Measurements from ENCODE around the gene ZNF653.

Gene ZNF653

DNA sequence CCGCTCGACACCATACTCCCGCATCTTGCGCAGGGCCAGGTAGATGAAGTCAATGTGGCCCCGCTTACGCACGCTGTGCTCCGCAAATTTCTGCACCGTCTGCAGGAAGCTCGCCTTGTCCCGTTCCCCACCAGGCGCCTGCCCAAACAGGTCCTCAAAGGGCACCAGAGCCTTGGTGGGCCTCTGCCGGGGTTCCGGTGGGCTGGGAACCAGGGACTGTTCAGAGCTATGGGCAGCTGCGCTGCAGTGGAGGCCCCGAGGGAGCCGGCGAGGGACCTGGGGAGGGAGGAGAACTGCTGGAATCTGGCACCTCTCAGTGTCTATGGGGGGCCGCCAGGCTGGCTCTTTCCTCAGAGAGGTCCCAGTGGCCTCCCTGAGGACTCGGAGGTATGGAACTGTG is 8.3 kb upstream of the ZNF653 start:
- no peak overlapping the region for H3K4me3 ChIP-seq (replicated peaks; ENCODE audit: low read depth, low read length)
- TF ChIP-seq, protein P1, sequence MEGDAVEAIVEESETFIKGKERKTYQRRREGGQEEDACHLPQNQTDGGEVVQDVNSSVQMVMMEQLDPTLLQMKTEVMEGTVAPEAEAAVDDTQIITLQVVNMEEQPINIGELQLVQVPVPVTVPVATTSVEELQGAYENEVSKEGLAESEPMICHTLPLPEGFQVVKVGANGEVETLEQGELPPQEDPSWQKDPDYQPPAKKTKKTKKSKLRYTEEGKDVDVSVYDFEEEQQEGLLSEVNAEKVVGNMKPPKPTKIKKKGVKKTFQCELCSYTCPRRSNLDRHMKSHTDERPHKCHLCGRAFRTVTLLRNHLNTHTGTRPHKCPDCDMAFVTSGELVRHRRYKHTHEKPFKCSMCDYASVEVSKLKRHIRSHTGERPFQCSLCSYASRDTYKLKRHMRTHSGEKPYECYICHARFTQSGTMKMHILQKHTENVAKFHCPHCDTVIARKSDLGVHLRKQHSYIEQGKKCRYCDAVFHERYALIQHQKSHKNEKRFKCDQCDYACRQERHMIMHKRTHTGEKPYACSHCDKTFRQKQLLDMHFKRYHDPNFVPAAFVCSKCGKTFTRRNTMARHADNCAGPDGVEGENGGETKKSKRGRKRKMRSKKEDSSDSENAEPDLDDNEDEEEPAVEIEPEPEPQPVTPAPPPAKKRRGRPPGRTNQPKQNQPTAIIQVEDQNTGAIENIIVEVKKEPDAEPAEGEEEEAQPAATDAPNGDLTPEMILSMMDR (IDR thresholded peaks at IDR 0.05; ENCODE audit: low read depth, low read length, missing control alignments) = no peak

DNA sequence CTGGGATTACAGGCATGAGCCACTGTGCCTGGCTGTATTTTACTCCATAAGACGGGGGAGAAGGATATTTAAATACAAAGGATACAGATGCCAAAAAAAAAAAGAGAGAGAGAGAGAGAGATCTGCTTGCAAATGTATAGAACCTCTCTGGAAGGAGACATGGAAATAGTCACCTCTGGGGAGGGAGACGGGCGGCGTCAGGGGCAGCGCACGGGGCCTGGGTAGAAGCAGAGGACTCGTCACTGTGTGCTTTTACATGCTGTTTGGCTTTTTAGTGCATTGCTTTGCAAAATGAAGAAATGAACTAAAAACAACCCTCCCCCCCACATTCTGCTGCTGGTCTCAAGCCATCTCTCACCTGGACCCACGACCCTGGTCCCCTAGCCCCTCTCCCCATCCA is 4.8 kb upstream of the ZNF653 start:
- DNase-seq (ENCODE audit: extremely low read depth, low read depth) = no peak
- H3K4me3 ChIP-seq (replicated peaks; ENCODE audit: low read depth, low read length) = no peak overlapping the region
- TF ChIP-seq, protein P1 (IDR thresholded peaks at IDR 0.05; ENCODE audit: low read depth, low read length, missing control alignments) = no peak

More for the DNA sequence above, 8.3 kb upstream of the ZNF653 start:
- DNase-seq (ENCODE audit: extremely low read depth, low read depth) = no peak

DNA sequence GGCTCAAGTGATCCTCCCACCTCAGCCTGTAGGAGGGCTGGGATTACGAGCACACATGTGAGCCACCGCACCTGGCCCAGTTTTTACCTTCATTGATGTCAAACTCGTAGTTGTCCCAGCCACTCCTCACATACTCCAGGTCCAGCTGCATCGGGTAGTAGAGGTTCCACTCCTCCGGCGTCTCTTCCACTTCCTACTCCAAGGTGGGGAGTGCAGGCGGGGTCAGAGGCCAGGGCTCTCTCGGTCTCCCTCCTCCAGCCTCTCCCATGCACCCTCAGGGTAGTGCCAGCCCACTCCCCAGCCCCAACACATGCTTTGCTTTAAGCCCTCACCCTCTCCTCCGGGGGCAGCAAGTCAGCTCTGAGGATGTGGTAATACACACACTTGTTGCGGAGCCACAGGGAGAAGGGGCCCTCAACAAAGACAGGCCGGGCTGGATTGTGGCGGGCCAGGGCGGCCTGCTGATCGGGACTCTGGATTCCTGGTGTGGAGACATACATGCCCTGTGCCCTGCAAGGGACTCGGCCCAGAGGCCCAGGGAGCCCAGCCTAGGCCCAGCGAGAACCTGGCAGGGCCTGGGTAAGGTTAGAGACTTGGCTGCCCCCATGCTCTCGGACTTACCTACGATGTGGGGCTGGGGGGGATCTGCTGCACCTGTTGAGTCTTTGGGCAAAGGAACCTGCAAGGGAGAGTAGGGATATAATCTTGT is 1.9 kb upstream of the ZNF653 start:
- TF ChIP-seq, protein P1 (IDR thresholded peaks at IDR 0.05; ENCODE audit: low read depth, low read length, missing control alignments) = no peak
- no peak overlapping the region for H3K4me3 ChIP-seq (replicated peaks; ENCODE audit: low read depth, low read length)
- DNase-seq (ENCODE audit: extremely low read depth, low read depth) = no peak

DNA sequence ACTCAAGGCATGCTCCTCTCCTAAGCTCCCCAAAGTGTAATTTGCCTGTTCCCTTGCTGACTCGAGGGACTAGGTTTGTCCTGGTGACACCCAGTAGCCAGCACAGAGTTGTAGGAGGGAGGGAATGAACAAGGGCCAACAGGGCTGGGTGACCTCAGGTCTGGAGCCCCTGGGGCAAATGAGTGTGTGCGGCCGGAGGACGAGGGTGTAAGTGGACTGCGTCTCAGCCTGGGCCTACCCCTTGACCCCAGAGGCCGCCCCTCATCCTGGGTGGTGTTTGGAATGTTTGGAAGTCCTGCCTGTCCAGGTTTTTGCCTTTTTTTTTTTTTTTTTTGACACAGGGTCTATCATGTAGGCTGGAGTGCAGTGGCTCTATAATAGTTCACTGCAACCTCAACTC is 1.3 kb upstream of the ZNF653 start:
- TF ChIP-seq, protein P1 (IDR thresholded peaks at IDR 0.05; ENCODE audit: low read depth, low read length, missing control alignments) = no peak
- no peak for DNase-seq (ENCODE audit: extremely low read depth, low read depth)
- no peak overlapping the region for H3K4me3 ChIP-seq (replicated peaks; ENCODE audit: low read depth, low read length)

DNA sequence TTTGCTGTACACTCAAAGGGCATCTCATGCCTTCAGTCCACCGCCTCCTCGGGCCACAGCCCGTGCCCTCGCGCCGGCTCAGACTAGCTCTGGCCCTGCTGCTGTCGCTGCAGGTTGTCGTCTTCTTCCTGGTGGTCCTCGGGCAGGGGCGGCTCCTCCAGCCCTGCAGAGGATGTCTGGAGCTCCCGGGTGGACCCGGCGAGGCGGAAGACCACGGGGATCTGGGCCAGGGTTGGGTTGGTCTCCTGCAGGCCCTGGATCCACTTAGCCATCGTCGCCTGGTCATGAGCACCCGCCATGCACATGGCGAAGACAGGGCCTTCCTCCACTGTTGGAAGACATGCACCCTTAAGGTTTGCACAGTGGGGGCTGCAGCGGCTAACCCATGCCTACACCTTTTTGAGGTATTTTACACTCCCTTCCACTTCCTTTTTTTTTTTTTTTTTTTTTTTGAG is 489 bp upstream of the ZNF653 start:
- H3K4me3 ChIP-seq (replicated peaks; ENCODE audit: low read depth, low read length) = peak overlapping the region; percentile 57
- TF ChIP-seq, protein P1 (IDR thresholded peaks at IDR 0.05; ENCODE audit: low read depth, low read length, missing control alignments) = no peak
- no peak for DNase-seq (ENCODE audit: extremely low read depth, low read depth)

DNA sequence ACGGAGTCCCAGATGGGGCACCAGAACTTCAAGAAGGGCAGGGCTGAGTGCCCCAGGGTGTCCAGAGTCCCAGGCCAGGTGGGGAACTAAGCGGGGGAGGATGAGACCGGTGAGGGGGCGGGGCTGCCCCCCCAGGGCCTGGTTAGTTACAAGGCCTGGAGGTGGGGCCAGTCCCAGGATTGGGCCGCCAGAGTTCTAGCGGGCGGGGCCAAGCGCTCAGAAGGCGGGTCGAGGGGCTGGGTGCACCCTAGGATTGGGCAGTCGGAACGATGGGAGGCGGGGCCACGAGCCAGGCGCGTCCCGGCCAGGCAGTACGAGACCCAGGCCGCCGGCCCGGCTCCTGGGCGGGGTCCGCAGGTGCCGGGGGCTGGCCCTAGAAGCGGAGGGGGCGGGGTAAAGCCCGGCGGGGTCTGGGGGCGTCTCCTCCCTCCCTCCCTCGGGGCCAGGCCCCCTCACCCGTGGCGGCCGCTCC is 571 bp downstream of the ZNF653 start:
- H3K4me3 ChIP-seq (replicated peaks; ENCODE audit: low read depth, low read length) = peak overlapping the region; percentile 57
- DNase-seq (ENCODE audit: extremely low read depth, low read depth) = peak; percentile 69
- TF ChIP-seq, protein P1 (IDR thresholded peaks at IDR 0.05; ENCODE audit: low read depth, low read length, missing control alignments) = no peak
